Germinal center (tissue), 1 donor: Measurements from ENCODE around the gene GJC2.
A peak's percentile ranks its signal among the peaks of the same experiment; 100 is the strongest.
"Not testable (repeated sequence)": the region's sequence is repeated elsewhere in the genome, so short reads cannot be mapped to it uniquely, and the experiment has no call there.

Experiments used
- DNase-seq: peaks from one replicate; pipeline ENCODE4 v3.0.0; 2012; ENCODE audit warnings: mixed read lengths, low spot score

GJC2 gene

DNA sequence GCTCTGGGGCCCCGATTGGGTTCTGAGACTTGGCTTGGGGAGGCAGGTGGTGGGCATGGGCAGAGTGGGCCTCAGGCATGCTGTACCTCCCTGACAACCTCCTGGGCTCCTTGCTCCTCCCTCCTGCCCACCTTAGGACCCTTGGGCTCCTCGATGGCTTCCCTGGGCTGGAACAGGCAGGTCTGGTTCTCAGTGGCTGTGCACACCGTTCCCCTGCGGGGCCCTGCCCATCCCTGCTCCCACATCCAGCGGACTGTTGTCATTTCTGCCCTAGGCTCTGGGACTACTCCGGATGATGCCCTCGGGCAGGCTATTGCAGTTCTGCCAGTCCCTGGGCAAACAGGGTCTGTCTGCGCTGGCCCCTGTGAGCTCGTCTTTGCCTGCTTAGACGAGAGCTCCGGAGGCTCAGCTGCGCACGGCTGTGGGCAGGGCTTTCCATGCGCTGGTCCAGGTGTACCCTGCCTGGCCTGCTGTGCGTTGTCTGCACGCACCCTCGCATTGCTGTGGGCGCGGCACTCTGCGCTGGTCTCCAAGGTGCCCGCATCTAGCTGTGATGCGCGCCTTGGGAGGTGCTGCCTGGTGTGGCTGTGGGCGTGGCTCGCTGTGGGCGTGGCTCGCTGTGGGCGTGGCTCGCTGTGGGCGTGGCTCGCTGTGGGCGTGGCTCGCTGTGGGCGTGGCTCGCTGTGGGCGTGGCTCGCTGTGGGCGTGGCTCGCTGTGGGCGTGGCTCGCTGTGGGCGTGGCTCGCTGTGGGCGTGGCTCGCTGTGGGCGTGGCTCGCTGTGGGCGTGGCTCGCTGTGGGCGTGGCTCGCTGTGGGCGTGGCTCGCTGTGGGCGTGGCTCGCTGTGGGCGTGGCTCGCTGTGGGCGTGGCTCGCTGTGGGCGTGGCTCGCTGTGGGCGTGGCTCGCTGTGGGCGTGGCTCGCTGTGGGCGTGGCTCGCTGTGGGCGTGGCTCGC, 24.1 kb downstream of the GJC2 start:
- DNase-seq: not testable (repeated sequence)

- DNase-seq: peak; percentile 47
Measured at GRCh38 chr1:228174482-228175315, 25.0 kb downstream of the GJC2 start.

DNA sequence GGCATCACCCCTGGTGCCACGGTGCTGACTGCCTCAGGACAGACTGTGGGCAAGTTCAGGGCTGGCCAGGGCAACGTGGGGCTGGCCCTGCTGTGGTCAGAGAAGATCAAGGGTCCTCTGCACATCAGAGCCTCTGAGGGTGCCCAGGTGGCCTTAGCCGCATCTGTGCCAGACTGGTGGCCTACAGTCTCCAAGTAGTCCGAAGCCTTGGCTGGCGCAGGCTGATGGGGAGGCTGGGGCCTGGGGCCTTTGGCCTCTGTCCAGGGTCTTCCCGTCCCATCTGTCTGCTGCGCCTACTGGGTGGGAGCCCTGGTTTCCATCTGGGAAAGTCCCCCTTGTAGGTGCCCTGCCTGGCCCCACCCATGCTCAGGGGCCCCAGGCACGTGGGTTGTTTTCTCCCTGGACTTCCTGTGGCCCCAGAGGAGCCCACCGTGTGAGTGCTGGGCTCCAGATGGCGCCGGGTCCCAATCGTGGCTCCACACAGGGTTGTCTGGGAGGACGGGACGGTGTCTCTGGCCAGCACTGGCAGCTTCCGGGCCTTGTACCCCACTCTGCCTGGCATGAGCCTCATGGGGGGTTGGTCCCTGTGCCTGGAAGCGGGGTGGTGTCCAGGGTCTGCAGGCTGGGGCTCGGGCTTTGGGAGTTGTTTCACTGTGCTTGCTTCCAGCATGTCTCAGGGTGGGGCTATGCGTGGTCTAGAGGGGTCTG, 25.7 kb downstream of the GJC2 start:
- no peak for DNase-seq

DNA sequence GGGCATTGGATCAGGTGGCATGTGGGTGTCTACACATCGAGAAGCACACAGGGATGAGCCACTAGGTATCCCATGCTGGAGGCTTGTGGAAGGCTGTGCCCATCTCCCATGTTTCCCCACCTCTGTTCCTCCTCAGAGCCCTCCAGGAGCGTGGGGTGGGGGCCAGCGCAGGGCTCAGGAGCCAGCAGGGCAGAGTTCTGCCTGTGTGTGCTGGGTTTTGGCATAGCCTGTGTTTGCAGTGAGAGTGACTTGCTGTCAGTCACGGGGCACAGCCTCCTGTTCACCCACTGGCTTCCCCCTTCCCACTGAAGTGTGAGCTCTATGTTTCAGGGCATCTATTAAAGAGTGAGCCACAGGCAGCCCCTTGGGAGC, 26.3 kb downstream of the GJC2 start:
- no peak for DNase-seq

DNA sequence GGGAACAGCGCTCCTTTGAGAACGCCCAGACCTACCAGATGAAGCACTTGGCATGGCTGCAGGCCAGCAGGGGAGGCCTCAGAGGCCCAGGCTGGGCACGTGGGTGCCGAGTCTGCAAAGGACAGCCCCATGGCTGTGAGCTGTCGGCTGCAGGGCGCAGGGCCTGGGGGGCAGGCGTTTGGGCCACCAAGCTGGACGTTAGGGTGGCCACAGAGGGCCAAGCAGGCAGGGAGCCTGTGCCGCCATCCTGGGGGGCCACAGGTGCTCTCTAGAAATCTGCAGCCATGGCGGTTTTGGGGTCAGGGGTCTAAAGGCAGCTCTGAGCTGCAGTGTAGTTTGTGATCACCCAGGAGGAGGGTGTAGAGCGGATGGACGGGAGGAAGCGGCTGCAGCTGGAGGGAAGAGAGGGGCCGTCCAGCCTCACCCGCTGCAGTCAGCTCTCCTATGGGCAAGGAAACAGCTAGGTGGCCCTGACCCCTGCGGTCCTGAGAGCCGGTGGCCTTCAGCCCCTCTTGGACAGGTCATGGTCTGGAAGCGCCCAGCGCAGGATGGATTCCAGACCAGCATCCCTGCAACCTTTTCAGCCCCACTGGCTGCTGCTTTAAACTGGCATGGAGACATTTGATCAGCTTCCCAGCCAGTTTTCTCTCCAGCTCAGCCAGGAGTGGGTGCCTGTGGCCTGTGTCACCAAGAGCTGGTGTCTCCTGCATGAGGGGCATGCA, 26.9 kb downstream of the GJC2 start:
- no peak for DNase-seq

DNA sequence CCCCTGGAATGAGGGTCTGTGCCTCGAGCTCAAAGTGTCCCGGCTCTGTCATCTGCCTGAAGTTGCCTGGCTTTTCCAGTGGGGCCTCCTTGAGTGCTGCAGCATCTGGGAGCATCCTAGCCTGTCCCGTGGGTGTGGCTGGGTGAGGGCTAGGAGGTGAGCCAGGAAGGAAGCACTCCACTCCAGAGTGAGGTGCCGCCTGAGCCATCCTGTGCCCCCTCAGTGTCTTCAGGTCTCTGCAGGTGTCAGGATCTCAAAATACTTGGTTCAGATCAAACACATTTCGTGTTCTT, 27.4 kb downstream of the GJC2 start:
- no peak for DNase-seq

- DNase-seq: no peak
Measured at GRCh38 chr1:228177721-228178710, 28.3 kb downstream of the GJC2 start.

DNA sequence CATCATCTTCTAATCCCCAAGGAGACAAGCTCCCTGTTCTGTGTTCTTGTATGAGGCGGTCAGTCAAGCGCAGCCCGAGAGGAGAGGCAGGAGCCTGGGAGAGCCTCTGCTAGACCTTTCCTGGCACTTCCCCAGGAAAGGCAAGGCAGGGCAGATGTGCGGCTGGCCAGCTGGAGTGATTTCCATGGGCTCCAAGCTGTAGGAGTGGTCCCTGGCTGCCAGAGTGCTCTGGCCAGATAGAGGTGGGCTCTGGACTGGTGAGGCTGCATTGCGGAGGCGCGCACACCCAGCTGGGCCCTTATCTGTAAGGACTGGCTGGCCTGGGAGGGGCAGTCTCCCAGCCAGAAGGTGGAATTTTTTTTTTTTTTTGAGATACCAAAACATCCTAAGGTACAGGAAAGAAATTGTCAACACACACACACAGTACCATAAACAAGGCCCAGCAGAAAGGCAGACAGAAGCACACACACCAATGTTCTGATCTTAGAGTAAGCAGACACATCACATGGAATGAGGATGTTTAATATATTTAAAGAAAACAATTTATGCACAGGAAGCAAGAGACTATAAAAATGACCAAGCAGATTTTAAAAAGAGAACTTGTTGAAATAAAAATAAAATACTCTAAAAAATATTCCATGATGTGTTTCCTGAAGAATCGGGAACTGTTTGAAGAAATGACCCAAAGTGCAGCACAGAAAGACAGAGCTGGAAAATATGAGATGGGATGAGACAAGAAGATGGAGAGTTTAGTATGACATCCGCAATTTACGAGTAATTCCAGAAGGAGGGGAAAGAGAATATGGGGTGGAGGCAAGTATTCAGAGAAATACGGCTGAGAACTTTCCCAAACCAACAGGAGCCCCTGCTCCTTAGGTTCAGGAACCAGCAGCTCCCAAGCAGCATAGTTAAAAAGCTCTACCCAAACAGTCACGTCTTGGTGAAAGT, 29.3 kb downstream of the GJC2 start:
- DNase-seq: no peak

DNA sequence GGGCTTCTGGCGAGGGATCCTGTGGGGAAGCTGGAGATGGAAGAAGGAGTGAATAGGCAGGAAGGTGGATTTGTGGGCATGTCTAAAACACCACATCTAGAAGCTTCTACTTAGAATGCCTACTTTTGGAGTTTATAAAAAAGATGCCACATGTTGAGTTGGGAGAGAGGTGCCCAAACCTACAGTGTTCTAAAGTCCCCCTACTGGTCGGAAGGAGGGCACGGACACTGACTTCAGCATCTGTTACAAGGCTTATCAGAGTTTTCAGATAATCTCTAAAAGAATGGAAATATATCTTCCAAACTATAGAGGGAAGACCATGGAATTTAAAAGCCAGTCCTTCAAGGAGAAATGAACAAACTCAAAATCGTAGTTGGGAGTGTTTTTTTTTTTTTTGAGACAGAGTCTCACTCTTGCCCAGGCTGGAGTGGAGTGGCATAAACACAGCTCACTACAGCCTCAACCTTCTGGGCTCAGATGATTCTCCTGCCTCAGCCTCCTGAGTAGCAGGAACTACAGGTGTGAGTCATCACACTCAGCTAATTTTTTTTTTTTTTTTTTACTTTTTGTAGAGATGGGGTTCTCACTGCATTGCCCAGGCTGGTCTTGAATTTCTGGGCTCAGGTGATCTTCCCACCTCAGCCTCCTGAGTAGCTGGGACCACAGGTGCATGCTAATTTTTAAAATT, 30.7 kb downstream of the GJC2 start:
- no peak for DNase-seq

- no peak for DNase-seq
Measured at GRCh38 chr1:228180959-228181644, 31.4 kb downstream of the GJC2 start.

DNA sequence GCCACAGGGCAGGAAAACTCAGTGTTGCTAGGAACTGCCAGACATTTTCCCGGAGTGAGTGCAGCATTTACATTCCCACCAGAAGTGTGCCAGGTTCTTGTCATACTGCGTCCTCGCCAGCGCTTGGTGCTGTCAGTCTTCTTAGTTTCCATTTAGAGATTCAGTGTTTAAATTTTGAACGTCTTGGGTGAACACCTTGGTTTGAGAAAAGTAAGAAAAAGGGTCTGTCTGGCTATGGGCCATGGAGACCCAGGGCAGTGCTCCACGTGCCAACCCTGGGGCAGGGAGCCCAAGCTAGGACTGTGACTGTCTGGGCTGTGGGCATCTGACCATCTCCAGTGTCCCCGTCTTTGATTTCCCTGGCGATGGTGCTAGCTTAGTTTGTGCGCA, 31.9 kb downstream of the GJC2 start:
- no peak for DNase-seq

- no peak for DNase-seq
Measured at GRCh38 chr1:228182296-228183030, 32.7 kb downstream of the GJC2 start.

- DNase-seq: no peak
Measured at GRCh38 chr1:228184152-228184551, 34.4 kb downstream of the GJC2 start.

DNA sequence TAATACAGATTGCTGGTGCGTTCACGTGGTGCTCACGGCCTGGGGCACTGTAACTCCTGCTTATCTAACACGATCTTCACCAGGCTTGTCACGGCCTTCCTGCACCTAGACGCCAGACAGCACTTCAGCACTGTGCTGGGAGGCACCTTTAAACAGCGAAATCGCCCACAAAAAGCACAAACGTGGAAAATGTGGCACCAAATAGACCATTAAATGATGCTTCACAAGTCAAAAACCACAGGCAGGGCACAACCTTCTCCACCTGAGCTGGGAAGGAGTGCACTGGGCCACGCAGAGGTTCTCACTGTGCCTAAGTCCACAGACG, 35.9 kb downstream of the GJC2 start:
- no peak for DNase-seq

DNA sequence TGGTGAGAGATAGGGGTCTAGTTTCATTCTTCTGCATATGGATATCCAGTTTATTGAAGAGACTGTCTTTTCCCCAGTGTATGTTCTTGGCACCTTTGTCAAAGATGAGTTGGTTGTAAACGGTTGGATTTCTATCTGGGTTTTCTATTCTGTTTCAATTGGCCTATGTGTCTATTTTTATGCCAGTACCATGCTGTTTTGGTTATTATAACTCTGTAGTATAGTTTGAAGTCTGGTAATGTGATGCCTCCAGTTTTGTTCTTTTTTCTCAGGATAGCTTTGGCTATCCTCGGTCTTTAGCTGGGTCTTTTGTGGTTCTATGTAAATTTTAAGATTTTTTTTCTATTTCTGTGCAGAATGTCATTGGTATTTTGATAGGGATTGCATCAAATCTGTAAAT, 38.5 kb downstream of the GJC2 start:
- DNase-seq: not testable (repeated sequence)

- no peak for DNase-seq
Measured at GRCh38 chr1:228190182-228190581, 40.5 kb downstream of the GJC2 start.

DNA sequence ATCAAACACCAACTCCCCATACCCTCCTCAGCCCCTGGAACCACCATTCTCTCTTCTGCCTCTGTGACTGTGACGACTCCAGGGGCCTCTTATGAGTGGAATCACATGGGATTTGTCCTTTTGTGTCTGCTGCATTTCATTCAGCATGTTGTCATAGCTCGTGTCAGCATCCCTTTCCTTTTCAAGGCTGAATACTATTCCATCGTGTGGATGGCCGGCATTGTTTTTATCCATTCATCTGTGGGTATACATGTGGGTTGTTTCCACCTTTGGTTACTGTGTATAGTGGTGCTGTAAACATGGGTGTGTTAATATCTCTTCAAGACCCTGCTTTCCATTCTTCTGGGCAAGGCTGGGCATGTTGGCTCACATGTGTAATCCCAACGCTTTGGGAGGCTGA, 41.0 kb downstream of the GJC2 start:
- no peak for DNase-seq

GRCh38 chr1:228194436-228194835, 44.7 kb downstream of the GJC2 start:
- no peak for DNase-seq
